Measurements from ENCODE around the gene PRPF19.

PRPF19 gene

GRCh38 chr11:60895687-60896086 lies 10.7 kb downstream of the PRPF19 start:
- no peak overlapping the region for H3K27ac ChIP-seq (ENCODE audit: low read length)
- no peak for ATAC-seq (ENCODE audit: insufficient read depth, low read depth)

DNA sequence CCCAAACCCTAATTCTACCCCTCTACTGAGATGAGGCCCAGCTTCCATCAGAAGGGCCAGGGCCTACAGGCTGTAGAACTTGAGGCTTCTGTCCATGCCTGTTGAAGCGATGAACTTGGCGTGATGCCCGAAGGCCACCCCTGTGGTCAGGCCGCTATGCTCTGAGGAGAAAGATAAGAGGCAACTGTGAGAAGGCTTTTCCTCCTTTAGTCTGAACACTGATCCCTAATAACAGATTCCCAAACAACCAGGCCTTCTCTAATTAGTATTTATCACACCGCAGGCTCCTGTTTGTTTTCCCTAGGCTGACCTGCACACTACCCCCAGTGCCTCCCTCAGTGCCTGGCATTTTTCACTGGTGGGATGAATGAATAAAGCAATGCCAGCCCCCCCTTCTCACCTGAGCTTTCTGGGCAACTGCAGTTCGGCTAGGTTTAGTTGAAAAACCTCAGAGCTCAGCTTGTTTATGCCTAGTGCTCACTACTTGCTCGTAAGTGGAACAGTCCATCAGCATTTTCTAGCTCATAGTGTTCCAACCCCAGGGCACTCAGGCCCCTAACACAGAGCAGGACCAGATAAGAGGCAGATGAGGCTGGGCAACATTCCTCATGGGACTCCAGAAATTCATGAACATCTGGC lies 15.2 kb downstream of the PRPF19 start:
- ATAC-seq (ENCODE audit: insufficient read depth, low read depth) (no peak), DNase-seq (no peak)
- TF ChIP-seq CTCF (IDR thresholded peaks at IDR 0.05; ENCODE audit: borderline replicate concordance, extremely low read depth, low read length, poor library complexity, severe bottlenecking) (no peak), EZH2 (IDR thresholded peaks at IDR 0.05; ENCODE audit: borderline replicate concordance, low read depth, low read length, severe bottlenecking) (no peak)
- Histone ChIP-seq H3K27ac (ENCODE audit: low read length) (no peak overlapping the region), H3K4me3 (ENCODE audit: low read depth in 1 of 2, low read length in 2 of 2) (no peak overlapping the region), H4K20me1 (ENCODE audit: insufficient read depth, low read length) (peaks cover 12% of the 10 kb centered on the region; the same call in 1 of the 2 replicates), H3K4me2 (ENCODE audit: insufficient read depth, low read length) (no peak overlapping the region), H3K79me2 (ENCODE audit: insufficient read depth, low read length) (no peaks in the 10 kb centered on the region), H3K27me3 (ENCODE audit: insufficient read depth, low read length, poor library complexity) (no peaks in the 10 kb centered on the region), H3K36me3 (ENCODE audit: insufficient read depth, low read length) (peaks cover 61% of the 10 kb centered on the region), H3K9ac (ENCODE audit: low read depth, low read length) (no peak overlapping the region), H3K4me1 (ENCODE audit: insufficient read depth, low read length) (no peaks in the 10 kb centered on the region), H2AFZ (ENCODE audit: low read depth, low read length) (no peak overlapping the region), H3K9me3 (ENCODE audit: insufficient read depth, low read length, severe bottlenecking) (no peaks in the 10 kb centered on the region)

More at GRCh38 chr11:60895687-60896086, 10.7 kb downstream of the PRPF19 start:
- Histone ChIP-seq H3K79me2 (ENCODE audit: insufficient read depth, low read length) (no peaks in the 10 kb centered on the region; the same call in 1 of the 2 replicates), H3K4me1 (ENCODE audit: insufficient read depth, low read length) (no peaks in the 10 kb centered on the region), H4K20me1 (ENCODE audit: insufficient read depth, low read length) (peaks cover 20% of the 10 kb centered on the region; the same call in 1 of the 2 replicates), H3K4me3 (ENCODE audit: low read depth in 1 of 2, low read length in 2 of 2) (no peak overlapping the region), H3K4me2 (ENCODE audit: insufficient read depth, low read length) (no peak overlapping the region), H2AFZ (ENCODE audit: low read depth, low read length) (no peak overlapping the region), H3K9me3 (ENCODE audit: insufficient read depth, low read length, severe bottlenecking) (no peaks in the 10 kb centered on the region), H3K9ac (ENCODE audit: low read depth, low read length) (no peak overlapping the region), H3K36me3 (ENCODE audit: insufficient read depth, low read length) (peaks cover 93% of the 10 kb centered on the region), H3K27me3 (ENCODE audit: insufficient read depth, low read length, poor library complexity) (no peaks in the 10 kb centered on the region)
- DNase-seq, result no peak
- TF ChIP-seq EZH2 (IDR thresholded peaks at IDR 0.05; ENCODE audit: borderline replicate concordance, low read depth, low read length, severe bottlenecking) (no peak), CTCF (IDR thresholded peaks at IDR 0.05; ENCODE audit: borderline replicate concordance, extremely low read depth, low read length, poor library complexity, severe bottlenecking) (no peak)

GRCh38 chr11:60890696-60891095 lies 15.7 kb downstream of the PRPF19 start:
- H3K9ac ChIP-seq (ENCODE audit: low read depth, low read length), result no peak overlapping the region
- TF ChIP-seq CTCF (IDR thresholded peaks at IDR 0.05; ENCODE audit: borderline replicate concordance, extremely low read depth, low read length, poor library complexity, severe bottlenecking) (no peak), EZH2 (IDR thresholded peaks at IDR 0.05; ENCODE audit: borderline replicate concordance, low read depth, low read length, severe bottlenecking) (no peak)
- H3K4me3 ChIP-seq (ENCODE audit: low read depth in 1 of 2, low read length in 2 of 2), result no peak overlapping the region
- H3K9me3 ChIP-seq (ENCODE audit: insufficient read depth, low read length, severe bottlenecking), result no peaks in the 10 kb centered on the region
- peaks cover 56% of the 10 kb centered on the region for H3K36me3 ChIP-seq (ENCODE audit: insufficient read depth, low read length)
- no peaks in the 10 kb centered on the region for H3K79me2 ChIP-seq (ENCODE audit: insufficient read depth, low read length)
- H3K27me3 ChIP-seq (ENCODE audit: insufficient read depth, low read length, poor library complexity), result no peaks in the 10 kb centered on the region
- H2AFZ ChIP-seq (ENCODE audit: low read depth, low read length), result no peak overlapping the region
- peaks cover 12% of the 10 kb centered on the region; the same call in 1 of the 2 replicates for H4K20me1 ChIP-seq (ENCODE audit: insufficient read depth, low read length)
- H3K27ac ChIP-seq (ENCODE audit: low read length), result no peak overlapping the region
- no peak for DNase-seq
- no peak for ATAC-seq (ENCODE audit: insufficient read depth, low read depth)
- no peak overlapping the region for H3K4me2 ChIP-seq (ENCODE audit: insufficient read depth, low read length)
- no peaks in the 10 kb centered on the region for H3K4me1 ChIP-seq (ENCODE audit: insufficient read depth, low read length)

Measured in DND-41 (cell line).